HG02943 (cell line): ENCODE results near the gene SYNGR3.

Experiments
- ATAC-seq: cut with Tn5 transposase; IDR thresholded peaks from one replicate; pipeline ENCODE4 v1.9.1; 2021; ENCODE audit warnings: mild to moderate bottlenecking, low read depth, moderate library complexity; ENCODE audit not compliant: unreplicated experiment

The SYNGR3 gene

GRCh38 chr16:1991135-1991551 is 1.4 kb downstream of the SYNGR3 start:
- ATAC-seq, result peak; percentile 45

- ATAC-seq, result no peak
These were observed 1.8 kb downstream of the SYNGR3 start for GRCh38 chr16:1991588-1991947.

DNA sequence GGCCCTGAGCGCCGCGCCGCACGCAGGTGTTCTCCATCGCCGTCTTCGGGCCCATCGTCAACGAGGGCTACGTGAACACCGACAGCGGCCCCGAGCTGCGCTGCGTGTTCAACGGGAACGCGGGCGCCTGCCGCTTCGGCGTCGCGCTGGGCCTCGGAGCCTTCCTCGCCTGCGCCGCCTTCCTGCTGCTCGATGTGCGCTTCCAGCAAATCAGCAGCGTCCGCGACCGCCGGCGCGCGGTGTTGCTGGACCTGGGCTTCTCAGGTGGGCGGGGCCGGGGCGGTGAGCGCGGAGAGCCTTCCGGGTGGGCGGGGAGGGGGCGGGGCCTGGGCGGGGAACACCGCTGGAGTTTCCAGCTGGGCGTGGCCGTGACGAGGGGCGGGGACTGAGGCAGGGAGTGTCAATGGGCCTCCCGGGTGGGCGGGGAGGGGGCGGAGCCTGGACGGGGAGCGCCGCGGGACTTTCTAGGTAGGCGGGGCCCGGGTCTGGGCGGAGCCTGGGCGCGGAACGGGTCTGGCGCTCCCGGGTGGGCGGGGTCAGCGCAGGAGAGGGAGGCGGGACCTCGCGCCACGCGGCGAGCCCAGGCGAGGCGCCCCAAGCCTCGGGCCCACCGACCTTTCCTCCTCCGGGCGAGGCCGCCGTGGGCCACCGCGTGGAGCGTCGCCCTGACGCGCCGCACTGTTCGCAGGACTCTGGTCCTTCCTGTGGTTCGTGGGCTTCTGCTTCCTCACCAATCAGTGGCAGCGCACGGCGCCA is 2.4 kb downstream of the SYNGR3 start:
- peak; percentile 41 for ATAC-seq

- ATAC-seq, result no peak
These were observed 3.0 kb downstream of the SYNGR3 start for GRCh38 chr16:1992704-1993317.

DNA sequence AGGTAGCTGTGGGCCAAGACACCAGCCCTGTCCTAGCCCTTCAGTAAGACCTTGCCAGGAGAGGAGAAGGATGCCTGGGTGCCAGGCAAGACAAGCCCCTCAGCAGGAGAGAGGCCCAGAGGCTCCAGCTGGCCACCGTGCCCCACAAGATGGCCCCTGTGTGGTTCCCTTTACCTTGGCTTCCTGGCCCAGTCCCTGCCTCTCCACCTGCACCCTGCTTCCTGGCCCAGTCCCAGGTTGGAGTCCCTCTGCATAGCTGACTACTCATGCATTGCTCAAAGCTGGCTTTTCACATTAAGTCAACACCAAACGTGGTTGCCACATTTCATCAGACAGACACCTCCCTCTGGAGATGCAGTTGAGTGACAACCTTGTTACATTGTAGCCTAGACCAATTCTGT is 4.0 kb downstream of the SYNGR3 start:
- no peak for ATAC-seq

- ATAC-seq, result no peak
These were observed 8.0 kb downstream of the SYNGR3 start for GRCh38 chr16:1997494-1998359.

GRCh38 chr16:1998360-1998835 is 8.6 kb downstream of the SYNGR3 start:
- no peak for ATAC-seq

DNA sequence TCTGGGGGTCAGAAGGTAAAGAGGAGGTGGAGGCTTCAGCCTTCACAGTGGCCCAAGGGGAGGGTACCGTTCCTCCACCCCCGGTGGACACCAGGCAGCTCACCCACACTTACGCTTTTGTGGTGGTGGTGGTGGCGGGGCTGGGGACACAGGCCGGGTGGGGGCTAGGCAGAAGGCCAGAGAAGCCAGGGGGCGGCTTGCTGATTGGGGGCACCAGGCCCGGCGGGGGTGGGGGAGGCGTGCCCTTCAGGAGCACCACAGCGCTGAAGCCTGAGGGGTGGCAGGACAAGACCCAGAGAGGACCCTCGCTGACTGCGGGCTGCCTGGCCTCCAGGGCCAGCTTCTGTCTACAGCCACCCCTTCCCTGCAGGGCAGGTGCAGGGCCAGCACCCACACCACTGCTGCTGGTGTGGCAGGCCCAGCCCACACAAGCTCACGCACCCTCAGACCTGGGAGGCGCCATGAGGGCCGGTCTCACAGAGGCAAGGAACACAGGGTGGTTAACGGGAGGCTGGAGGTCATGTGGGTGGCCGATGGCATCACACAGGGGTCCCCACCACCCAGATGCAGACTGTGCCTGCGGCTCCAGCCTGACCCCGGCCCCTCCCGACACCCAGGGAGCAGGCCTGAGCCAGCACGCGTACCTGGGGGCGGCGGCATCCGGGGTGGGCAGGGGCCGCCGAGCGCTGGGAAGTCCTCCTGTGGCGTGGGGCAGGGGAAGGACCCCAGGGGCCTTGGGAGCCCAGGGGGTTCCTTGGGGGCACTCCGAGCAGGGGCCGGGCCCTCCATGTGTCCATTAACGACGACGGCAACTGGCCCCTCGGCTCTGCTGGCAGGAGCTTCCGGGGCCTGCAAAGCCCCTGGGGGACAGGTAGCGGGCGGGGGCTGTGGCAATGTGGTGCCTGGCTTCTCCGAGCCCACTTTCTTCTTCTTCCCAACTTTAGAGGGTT is 9.4 kb downstream of the SYNGR3 start:
- ATAC-seq, result no peak

DNA sequence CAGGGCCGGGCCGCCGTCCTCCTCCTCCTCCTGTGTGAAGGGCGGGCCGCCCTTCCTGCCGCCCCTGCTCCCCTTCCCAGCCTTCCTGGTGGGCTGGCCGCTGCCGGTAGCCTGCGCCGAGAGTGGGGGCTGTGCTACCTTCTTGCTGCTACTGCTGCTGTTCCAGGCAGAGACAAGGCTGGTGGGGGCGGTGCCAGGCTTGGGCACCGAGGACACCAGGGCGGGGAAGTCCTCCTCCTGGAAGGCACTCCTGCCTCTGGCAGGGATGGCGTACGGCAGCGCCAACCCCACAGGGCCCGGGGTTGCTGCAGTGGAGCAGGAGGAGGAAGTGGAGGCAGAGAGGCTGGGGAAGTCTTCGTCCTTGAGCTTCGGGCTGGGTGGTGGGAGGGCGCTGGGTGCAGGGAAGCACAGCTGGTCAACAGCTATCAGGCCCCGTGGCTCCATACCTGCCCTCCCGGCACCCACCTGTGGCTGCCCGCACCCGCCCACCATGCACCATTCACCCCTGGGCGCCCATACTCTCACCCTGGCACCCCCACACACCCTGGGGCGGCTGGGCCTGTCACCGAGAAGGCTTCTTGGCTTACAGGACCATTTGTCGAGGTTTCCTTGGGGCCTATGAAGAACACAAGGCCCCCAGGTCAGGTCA is 10.2 kb downstream of the SYNGR3 start:
- no peak for ATAC-seq

- ATAC-seq, result no peak
These were observed 11.3 kb downstream of the SYNGR3 start for GRCh38 chr16:2001035-2001434.

DNA sequence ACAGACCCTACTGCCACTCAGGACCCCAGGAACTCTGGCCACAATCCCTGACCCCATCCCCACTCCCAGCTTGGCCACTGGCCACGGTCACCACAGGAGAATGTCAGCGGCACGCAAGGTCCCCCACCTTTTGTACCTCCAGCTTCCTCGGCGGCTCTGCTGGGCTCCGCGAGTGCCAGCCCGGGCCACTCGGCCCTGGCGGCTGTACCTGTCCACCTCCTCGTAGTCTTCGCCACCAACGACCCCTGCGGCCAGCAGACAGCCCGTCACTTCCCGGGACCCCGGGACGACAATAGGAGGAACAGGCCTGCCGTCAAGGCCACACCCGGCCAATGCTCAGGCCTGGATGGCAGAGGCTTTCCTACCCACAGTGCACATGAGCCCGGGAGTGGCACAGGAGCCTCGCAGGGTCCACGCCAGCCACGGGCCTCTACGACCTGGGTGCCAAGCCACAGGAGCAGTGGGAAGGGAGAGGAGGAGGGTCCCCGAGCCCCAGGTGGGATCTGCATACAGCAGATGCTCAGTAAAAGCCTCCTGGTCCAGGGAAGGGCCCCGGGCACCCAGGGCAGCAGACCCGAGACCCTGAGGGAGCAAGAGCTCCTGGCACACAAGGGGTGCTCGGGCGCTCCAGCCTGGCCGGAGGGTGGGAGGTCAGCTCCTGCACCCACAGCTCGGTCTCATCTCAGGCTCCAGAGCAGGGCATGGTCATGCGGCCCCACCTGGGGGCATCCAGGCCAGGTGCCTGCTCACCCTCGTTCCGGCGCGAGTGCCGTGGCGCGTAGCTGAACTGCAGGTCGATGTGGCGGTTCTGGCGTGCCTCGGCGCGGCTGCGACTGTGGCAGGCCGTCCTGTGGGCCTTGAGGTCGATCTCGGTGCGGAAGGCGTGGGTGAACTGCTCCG is 11.9 kb downstream of the SYNGR3 start:
- no peak for ATAC-seq

DNA sequence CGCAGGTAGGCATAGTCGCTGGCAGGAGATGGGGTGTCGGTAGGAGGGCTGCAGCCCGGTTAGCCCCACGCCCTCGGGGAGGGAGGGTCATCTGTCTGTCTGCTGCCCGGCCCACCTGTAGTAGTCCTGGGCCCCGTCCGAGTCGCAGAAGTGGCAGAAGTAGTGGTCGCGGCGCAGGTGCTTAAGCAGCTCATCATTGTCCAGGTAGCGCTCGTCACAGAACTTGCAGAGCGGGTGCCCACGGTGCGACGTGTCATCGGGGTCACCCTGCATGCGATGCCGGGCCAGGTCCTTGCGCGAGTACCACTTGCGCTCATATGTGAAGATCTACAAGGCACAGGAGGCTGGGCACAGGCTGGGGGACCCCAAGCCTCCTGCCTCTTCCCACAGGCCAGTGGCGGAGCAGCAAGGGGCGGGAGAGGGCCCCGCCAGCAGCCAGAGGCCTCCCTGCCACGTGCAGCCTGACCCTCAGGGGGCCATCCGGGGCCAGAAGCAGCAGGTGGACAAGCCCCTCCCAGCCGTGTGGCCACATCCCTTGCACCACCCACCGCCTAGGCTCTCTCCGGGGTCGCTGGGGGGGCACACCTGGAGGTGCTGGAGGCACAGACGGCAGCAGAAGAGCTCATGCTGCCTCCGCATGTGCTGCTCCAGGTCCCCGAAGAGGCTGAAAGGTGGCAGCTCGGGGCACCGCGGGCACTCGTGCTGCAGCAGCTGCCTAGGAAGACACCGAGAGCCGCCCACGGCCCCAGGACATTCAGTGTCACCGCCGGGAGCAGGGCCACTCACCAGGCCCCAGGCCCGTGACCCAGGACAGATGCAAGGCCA is 12.8 kb downstream of the SYNGR3 start:
- ATAC-seq, result no peak

DNA sequence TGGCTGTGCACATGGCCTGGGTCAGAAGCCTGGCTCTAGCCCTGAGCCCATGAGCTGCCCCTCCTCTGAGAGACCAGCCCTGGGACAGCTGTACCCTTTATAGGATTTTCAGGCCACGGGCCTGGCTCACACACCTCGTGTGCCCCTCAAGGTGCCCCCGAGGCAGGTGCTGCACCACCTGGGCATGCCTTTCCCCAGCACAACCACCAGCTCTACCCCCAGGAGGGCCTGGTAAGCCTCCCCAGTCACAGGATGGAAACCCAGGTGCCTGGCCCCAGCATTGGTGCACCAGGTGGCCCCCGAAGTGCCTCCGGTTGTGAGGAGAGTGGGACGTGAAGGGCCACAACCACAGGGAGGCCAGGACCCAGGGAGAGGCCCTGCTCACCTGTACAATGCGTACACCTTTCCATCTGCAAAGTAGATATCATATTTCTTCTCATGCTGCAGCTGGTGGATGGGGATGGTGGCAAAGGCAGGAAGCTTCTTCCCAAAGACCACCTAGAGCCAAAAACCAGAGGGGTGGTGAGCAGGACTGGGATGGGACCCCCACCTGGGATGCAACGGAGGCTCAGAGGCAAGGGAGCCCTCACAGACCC is 13.6 kb downstream of the SYNGR3 start:
- ATAC-seq, result no peak

- peak; percentile 54 for ATAC-seq
These were observed 14.3 kb downstream of the SYNGR3 start for GRCh38 chr16:2003827-2004641.

GRCh38 chr16:2004795-2005517 is 15.2 kb downstream of the SYNGR3 start:
- ATAC-seq, result no peak

- ATAC-seq, result no peak
These were observed 15.9 kb downstream of the SYNGR3 start for GRCh38 chr16:2005646-2006045.
